H4 (cell line): ENCODE data around the gene GOLGA8J. TPM values are rescaled to one million over a fixed set of nuclear protein-coding genes. Genes with fewer than 3 reads are reported as not detected.
"Not testable (repeated sequence)": the region's sequence is repeated elsewhere in the genome, so short reads cannot be mapped to it uniquely, and the experiment has no call there.

Experiments used
- DNase-seq: peaks from one replicate; pipeline ENCODE4 v3.0.0-alpha.2; 2015; ENCODE audit warnings: low spot score
- total RNA-seq: library from RNA; depleted of rRNA; stranded (reverse); fragments of >200 nt; shearing (Covaris generic); gene quantifications from 2 replicates; pipeline ENCODE4 v1.2.3, GENCODE V29; 2014; rRNA removed

The GOLGA8J gene
- total RNA-seq, 1 experiment from 2014 or later: not detected

DNA sequence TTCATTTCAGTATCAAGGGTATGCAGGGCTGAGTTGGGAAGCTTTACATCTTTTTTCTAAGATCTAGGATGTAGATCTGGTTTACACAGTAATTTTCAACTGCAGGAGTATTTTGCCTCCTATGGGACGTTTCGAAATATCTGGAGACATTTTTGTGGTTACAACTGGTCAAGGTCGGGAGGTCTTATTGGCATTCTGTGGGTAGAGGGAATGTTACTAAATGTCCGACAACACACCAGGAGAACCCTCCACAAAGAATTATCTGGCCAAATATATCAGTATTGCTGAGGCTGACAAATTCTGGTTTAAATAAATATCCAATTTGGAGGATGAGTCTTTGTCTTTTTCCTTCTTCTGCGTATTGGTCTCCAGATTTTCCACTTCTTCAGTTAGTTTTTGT lies 1.9 kb upstream of the GOLGA8J start:
- peak; percentile 56 for DNase-seq

DNA sequence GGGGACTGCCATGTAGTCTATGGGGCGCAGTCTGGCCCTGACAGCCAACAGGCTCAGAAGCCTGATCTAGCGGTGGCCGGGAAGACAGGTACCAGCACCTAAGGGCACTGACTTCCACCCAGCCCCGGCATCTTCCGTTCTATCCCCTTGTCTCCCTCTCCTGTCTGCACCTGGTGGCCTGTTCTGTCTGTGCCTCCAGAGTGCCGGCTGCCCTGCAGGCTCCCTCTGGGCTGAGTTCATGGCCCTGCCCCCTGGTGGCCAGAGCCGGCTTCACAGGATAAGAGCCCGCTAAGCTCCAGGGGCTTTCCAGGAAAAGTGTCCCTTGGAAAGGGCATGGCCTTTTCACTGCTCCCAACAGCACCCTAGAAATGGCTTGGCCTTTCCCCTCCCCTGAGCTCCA lies 15.1 kb downstream of the GOLGA8J start:
- DNase-seq: not testable (repeated sequence)

DNA sequence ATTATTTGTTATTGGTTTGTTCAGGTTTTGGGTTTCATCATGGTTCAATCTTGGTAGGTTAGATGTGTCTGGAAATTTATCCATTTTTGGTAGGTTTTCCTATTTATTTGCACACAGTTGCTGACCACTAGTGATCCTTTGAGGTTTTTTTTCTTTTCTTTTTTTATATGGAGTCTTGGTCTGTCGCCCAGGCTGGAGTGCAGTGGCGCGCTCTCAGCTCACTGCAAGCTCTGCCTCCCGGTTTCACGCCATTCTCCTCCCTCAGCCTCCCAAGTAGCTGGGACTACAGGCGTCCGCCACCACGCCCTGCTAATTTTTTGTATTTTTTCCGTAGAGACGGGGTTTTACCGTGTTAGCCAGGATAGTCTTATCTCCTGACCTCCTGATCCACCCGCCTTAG lies 20.1 kb downstream of the GOLGA8J start:
- not testable (repeated sequence) for DNase-seq

DNA sequence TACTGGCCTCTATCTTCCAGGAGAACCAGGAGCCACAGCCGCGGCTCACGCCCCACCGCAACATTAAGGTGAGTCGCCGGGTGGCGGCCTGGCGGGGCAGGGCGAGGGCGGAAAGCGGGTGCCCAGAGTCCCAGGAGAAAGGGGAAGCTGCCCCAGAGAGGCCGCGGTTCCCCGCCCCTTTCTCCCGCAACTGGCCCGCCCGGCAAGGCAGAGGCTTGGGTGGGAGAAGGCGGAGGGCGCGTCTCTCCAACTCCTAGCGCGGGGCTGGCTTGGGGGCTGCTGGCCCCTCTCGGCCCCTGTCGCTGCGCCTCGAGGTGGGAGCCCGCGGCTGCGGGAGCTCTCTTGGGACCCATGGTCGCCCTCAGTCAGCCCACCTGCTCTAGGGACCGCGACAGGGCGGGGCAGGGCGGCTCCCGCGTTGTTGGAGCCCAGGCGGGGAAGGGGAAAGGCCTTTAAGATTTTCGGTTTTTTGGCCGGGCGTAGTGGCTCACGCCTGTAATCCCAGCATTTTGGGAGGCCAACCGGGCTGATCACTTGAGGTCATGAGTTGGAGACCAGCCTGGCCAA lies 21.3 kb downstream of the GOLGA8J start:
- DNase-seq: not testable (repeated sequence)

DNA sequence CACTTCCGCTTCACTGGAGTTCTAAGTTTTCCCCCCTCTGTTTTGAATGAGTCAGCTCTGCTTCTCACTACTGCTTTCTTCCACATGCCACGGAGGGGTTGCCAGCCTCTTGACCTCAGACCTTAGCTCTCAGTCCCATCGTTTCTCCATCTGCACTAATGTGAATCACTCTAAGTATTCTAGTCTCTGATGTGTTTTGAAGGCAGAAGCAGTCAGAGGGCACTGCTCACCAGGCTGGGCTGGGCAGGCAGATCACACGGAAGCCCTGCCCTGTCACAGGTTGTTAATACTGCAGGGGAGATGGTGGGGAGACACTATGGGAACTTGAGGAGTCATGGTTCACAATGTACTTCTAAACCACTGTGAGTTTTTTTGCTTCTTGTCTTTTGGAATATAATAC lies 27.8 kb downstream of the GOLGA8J start:
- DNase-seq: not testable (repeated sequence)

DNA sequence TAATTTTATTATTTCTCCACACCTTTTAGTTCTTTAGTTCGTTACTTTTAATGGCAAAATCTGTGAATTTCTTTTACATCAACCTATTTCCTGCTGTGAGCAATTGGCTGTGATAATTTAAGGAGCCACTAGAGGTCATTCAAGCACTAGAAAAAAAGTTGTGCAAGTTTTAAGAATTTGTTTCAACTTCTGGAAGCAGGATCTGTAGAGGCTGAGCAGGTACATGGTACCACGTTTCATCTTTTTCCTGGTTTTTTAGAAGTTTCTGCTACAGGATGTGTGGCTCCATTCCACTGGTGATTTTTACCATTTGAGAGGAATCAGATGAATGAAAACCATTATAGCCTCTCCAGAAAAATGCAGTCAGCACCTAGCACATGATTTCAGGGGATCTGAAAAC lies 47.3 kb downstream of the GOLGA8J start:
- peak; percentile 1 for DNase-seq

DNA sequence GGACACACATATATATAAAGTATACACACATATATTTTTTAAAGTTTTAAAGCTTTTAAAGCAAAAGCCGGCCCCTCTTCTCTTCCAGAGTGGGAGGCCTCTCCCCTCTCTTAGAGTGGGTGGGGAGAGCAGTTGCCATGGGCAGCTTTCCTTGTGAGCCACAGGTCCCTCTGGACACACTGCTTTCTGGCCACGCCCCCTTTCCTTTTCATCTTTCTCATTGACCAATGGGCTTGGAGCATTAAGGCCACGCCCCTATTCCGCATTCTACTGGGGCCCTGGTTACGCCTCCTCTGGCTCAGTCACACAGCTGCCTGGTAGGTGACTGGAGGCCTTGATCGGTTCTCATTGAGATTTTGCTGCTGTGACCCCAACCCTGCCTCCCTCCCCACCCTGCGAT lies 52.0 kb downstream of the GOLGA8J start, which contains the start of gene GOLGA8T:
Gene GOLGA8T, plus strand, starts transcription at position 301 of the 400 bp plus-strand sequence. Its CDS starts 98 bp downstream, at position 399.
- DNase-seq: not testable (repeated sequence)

Other genes with a start within 250 kb of the GOLGA8J start
- gene GOLGA8T, start 52.1 kb downstream of the GOLGA8J start, total RNA-seq: not detected in 2 replicates